GM18520 (cell line): ENCODE results near the gene FAN1.

Experiments
- ATAC-seq: cut with Tn5 transposase; IDR thresholded peaks from one replicate; pipeline ENCODE4 v1.9.1; 2021; ENCODE audit not compliant: unreplicated experiment

FAN1 gene

DNA sequence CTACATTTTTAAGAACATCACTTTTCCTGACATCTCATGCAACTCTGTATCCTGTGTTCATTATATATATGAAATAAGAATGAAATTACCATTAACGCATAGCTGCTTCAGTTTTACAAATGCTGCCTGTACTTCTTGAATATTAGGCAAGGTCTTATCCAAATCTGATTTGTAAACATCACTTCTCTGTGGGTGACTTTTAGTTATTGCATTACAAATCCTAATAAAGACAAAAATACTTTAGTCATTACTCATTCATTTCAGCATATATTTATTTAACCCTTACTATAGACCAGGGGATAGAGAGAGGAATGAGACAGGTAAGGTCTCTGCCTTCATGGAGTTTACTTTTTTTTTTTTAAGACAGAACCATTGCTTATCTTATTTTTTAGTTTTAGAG, 51.0 kb downstream of the FAN1 start:
- no peak for ATAC-seq

DNA sequence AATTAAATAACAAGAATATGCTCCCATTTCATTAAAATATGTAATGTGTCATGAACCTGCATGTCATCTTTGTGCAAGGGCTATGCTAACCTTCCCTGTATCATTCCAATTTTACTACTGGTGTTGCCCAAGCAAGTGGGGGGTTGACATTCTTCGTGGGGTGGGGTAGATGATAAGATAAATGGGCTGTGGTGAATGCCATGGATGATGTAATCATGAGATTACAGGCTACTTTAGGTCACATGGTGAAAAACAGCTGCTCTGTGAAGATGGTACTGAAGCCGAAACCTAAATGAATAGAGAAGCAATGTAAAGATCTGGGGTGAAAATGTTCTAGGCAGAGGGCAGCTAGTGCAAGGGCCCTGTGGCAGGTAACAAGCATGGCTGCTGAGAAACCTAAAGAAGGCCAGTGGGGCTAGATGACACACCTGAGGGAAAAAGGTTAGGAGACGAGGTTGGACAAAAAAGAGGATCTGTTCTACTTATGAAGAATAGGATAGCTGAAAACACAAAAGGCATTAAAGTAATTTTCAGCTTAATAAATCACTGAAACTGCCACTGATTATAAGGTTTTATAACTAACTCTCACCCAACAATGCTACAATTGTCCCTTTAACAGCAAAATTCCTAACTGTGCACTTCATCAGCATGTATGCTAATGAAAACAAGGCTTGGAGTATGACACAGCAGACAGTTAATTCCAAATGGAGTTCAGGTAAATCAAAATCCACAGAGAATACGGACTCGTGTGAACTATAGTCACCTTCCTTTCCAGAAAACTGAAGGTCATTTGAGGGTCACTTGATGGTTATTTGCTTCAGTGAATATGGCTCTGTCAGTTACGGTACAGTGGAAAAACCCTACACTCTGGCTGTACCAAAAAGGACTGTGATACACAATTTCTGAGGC, 52.8 kb downstream of the FAN1 start:
- no peak for ATAC-seq

DNA sequence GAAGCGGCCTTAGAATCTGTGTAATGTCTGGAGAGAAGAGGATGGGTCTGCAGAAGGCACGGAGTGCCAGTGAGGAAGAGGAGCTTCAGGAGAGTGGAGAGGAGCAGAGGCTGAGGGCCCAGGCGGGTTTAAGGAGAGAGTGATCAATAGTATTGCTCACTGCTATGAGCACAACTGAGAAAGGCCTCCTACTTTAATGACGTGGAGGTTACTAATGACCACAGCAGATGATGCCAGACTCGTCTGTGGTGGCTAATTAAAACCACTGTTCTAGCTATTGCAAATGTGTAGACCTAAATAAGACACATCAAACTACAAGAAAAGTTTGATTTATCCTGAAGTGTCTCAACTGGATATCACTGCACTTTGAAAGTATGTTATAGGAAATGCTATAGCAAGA, 54.5 kb downstream of the FAN1 start:
- ATAC-seq, result no peak

DNA sequence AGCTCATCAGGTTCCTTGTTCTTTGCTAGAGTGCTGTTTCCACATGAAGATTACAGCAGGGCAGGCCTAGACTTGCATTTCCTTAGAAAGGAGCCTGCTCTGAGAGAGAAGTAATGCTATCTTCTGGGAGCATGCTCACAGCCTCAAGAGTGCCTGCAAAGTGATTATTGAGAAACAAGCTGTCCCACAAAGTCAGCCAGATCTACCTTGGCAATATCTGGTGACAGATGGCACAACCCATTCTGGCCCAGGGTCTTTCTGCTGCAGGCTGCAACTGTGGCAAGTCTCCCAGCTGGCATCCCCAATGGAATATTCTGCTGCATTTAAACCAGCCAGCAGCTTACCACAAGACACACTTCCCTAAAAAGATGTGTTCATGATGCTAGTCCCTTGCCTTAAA, 58.4 kb downstream of the FAN1 start:
- no peak for ATAC-seq

DNA sequence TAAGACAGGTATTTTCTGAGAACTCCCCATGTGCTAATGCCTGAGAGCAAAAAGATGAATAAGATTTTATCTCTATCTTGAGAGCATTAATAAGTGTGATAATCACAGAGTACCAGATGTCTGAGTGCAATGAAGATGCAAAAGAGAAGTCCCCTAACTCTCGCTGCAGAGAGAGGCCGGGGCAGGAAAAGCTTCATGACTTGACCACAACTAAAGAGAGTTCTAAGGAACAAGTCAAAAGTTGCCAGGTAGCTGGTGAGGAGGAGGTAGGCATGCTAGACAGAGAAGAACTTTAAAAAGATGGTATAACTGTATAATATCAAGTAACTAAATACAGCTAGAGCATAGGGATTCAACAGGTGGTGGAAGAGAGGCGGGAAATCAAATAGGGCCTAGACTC, 58.9 kb downstream of the FAN1 start:
- ATAC-seq, result no peak

DNA sequence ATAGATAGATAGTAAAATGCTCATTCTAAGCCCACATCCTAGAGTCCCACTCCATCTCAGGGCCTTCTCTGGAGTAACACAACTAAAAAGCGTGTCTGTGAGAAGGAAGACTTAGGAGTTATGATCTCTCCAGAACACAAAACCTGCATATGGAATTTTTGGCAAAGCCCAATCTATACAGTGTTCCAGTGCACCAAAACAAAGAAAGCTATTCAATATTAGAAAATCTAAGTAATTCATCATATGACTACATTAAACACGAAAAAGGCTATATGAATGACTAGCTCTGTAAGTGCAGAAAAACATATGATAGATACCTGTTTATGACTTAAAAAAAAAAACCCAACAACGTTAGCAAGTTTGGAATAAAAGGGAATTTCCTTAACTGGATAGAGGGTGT, 60.0 kb downstream of the FAN1 start:
- no peak for ATAC-seq

DNA sequence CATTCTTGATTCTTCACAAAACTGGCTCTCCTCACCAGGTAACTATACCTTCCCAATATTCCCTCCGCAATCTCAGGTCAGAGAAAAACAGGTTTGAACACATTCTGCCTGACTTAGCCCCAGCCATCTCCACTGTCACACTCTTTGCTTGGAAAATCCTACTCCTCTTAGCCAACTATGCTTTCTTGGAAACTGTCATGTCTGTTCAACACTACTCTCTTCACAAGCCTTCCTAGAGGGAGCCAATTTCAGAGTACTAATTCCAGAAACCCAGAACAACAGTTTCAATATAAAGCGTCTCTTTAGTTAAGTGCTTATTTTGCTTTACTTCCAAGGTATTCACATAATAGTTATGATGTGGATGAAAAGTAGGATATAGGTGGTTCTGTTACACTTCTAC, 66.0 kb downstream of the FAN1 start:
- ATAC-seq, result no peak

DNA sequence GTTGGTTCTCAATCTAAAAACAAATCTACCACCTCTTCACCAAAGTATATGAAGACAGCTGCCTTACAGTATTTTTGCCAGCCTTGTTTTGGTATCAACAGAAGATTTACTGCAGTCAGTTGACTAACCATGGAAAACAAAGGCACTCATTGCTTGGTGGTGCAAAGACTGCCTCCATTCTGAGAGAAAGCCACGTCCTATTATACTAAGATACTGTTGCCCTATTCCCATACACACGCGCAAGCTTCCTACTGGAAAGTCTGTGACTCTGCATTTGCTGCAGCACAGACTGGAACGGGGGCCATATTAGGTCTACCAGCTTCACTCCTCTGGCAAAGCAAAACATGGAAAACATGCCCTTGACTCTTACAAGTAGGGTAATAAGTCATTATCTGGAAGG, 69.7 kb downstream of the FAN1 start:
- no peak for ATAC-seq

DNA sequence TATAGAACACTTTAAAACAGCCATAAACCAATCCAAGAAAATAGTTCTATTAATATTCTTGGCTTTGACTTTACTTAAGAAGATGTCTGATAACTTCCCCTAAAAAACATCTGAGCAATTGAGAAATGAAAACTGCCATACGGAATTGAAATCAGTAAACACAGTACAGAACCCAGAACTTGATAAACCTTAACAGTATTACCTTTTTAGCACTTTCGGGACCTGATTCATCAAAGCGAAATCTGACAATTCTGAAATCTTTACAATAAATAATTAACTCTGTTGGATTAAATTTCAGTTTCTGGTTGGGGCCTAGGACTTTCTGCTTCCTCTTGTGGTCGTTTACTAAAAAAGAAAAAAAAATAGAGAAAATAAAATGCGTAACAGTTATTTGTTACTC, 70.4 kb downstream of the FAN1 start:
- ATAC-seq, result no peak

DNA sequence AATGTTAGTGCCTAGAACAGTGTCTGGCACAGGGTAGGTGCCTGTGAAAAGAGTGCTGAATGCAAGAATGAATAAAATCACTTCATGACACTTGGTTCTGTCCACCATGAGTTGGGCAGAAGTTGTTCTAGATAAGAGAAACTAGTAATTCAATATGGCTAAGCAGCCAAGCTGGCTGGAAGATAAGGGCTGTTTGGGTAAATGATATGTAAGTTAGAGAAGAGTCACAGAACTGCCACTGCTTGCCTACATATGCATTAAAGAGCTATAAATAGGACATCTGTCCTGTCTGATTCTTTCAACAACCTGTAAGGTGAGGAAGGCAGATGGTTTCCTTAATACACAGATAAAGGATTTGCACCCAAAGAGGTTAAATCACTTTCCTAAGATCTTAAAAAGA, 74.6 kb downstream of the FAN1 start:
- no peak for ATAC-seq

DNA sequence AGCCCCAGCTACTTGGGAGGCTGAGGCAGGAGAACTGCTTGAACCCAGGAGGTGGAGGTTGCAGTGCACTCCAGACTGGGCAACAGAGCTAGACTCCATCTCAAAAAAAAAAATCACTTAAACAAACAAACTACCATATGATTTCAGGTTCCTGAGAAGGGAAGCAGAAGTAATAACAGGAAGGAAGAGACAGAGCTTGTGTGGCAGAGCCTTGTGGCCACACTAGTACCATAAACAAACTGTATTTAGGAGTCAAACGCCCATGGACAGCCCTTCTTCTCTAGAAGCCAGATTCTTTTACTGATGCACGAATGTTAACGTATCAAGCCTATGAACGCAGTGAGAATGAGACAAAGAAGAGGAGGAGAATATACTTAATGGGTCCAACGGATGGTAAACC, 75.7 kb downstream of the FAN1 start:
- ATAC-seq, result no peak

DNA sequence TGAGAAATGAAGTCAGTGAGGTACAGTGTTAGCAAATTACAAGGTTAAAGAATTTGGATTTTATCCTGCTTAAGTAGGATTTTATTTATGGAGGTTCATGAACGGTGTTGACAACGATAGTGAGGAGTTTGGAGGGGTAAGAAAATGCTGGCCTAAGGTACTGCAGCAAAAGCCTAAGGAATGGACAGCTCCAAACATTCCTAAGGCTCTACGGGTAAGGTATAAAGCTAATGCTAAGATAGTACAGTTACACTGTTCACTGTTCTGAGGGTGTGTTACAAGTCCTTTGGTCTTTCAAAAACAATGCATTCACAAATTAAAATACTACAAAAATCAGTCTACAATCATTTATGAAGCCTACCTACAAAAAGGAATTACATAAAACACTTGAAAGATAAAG, 80.4 kb downstream of the FAN1 start:
- no peak for ATAC-seq

DNA sequence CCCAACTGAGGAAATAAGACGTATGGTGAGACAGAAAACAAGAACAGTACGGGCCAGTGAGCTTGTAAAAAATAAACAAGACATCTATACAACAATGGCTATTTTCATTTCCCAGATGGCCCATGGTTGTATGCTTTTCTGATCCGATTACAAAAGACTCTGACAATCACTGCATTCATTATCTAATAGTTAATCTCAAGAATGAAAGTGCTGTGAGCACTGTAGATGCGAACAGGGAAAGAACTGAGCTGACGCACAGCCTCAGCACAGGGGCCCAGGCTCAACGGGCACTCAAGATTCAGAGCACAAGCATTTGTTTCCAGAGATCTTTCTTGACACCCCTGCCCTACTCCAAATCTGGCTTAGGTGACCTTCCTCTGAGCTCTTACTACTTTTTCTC, 80.8 kb downstream of the FAN1 start:
- no peak for ATAC-seq

DNA sequence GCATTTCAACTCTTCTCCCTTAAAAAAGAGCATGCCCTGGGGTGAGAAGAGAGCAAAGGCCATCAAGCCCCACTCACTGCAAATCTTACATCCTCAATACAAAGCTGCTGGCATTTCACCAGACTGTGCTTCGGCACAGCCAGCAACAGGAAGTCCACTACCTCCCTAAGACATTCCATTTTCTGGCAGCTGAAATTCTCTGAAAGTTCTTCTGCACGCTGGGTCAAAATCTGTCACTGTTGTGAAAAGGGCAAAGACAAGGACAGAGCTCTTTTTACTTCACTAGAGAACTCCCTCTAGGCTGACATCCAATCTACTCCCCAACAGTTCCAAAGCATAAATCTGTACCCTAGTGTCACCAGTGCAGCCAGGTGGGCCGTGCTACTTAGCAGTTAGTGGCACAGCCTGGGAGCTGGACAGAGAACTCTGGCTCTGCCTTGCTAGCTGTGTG, 81.4 kb downstream of the FAN1 start:
- ATAC-seq, result no peak

DNA sequence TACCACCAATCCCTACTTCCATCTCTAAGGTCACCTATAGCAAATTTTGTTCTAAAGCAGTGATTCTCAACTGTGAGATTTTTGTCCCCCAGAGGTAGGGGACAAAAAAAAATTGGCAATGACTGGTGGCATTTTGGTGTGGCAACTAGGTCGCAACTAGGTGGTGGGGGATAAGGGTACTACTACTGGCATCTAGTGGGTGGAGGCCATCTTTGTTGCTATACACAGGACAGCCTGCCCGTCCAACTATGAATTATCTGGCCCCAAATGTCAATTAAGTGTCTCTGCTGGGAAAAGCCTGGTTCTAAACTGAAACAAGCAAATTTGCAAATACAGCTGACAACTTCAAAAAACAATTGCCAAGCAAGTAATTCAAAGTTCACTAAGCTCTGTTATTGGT, 86.3 kb downstream of the FAN1 start:
- no peak for ATAC-seq

DNA sequence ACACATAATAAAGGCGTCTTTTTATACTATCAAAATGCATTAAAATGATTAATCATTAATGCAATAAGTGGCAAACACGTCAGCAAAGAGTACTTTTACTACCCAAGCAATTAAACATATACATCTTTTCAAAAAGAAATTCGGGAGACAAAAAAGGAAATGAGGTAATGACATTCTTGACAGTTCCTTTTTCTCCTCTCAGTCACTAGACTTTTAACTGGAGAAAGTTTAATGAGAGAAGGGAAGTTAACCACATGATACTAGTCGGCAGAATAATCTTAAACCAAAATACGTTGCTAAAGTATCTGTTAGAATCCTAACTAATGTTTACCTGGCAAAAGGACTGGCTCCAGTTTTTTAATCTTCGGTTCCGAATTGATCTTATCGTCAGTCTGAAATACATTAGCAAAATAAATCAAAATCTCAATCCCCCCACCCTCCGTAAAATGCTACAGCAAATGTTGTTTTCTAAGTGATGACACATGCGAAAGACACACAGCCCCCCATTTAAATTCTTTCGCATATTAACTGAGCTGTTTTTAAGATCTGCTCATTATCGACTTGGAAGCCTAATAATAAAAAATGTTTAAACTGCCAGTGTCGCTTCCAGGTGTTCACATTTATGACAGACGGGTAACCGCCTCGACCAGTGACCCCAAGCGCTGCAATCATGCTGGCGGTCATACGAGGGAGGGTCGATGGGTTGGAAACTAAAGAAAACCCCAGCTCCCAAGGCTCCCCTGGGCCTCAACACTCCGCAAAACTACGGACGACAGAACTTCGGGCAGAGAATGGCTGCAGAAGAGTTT, 86.9 kb downstream of the FAN1 start:
- no peak for ATAC-seq

DNA sequence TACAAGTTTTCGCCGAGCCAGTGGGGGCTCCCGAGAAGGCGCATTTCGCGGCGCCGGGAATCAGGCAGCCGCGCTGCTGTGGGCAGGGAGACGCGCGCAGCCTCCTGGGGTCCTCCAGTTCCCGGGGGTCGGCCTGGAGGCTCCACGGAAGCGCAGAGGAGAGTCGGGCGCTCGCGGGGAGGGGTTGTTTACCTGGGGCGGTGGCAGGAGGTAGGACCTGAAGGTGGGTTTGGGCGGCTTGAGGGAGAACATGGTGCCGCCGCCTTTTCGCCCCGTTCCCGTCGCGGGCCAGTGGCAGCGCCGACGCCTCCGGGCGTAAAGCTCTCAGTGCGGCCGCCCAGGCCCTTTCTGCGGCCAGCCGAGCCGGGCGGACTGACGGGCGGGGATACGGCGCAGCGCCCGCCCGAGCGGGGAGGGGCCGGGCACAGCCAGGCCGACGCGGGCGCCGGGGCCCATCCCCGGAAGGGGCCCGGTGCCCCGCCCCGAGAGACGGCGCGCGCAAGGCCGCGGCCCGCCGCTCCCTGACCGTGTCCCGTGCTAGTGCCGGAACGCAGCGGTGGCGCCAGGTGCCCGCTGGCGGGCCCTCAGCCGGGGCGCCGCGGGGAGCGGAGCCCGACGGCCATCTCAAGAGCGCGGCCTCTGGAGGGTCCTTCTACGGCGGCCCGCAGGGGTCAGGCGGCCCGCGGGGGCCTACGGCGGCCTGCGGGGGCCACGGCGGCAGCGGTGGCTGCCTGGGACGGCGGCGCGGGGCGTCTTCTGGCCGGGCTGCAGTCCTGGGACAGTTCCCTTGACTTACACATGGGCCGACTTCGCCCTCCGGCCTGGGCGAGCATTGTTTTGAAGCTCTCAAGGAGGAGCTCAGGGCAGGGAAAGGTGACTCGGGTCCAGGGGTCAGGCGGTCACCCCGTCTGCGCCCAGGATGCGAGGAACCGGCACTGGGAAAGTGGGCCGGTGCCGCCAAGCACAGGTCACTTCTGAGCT, 87.8 kb downstream of the FAN1 start, which contains the start of gene MTMR10:
Gene MTMR10, minus strand, starts transcription at position 374 of the 981 bp plus-strand sequence. Its CDS starts 122 bp downstream, at position 252.
- ATAC-seq, result peak; percentile 91

DNA sequence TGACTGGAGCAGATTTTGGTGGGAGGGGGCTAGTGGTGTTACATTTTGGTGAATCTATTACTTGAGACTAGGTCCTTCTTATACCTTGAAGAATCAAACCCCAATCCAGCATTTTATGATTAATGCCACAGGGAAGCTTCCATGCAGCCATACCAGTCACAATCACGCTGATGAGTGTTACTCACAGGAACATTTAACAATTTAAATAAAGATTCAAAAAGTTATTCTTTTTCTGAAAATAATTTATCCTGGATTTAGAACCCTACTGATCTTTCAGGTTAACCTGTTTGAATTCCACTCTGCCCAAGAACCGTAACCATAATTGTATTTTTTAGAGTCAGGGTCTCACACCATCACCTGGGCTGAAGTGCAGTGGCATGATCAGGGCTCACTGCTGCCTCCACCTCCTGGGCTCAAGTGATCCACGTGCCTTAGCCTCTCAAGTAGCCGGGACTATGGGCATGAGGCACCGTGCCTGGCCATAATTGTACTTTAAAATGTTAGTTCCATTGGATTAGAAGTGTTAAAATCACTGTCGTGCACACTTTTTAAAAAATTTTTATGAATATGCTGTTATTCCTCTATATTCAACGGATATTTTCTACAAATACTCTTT, 88.6 kb downstream of the FAN1 start:
- no peak for ATAC-seq
